Right forelimb (tissue), 1 donor: Measurements from ENCODE around the gene EWSR1.
"Not testable (repeated sequence)": the region's sequence is repeated elsewhere in the genome, so short reads cannot be mapped to it uniquely, and the experiment has no call there.

ENCODE experiments used
- DNase-seq: peaks from one replicate; pipeline ENCODE4 v3.0.0-alpha.2; 2018

EWSR1 gene

GRCh38 chr22:29267858-29268510, at the start of gene EWSR1, which contains the start of gene RHBDD3:
TSS of gene EWSR1 (plus strand) at chr22:29268268. CDS start at chr22:29268337, 69 bp downstream.
TSS of gene RHBDD3 (minus strand) at chr22:29267981. CDS start at chr22:29265626, 2,355 bp downstream.
- DNase-seq: peak; percentile 99

- no peak for DNase-seq
These were observed 49.2 kb upstream of the EWSR1 start for GRCh38 chr22:29218758-29219408.

GRCh38 chr22:29219409-29219782, 48.7 kb upstream of the EWSR1 start:
- DNase-seq: not testable (repeated sequence)

- no peak for DNase-seq
These were observed 48.0 kb upstream of the EWSR1 start for GRCh38 chr22:29219881-29220670.

GRCh38 chr22:29224121-29224858, 43.8 kb upstream of the EWSR1 start:
- DNase-seq: peak; percentile 69

GRCh38 chr22:29224859-29225410, 43.1 kb upstream of the EWSR1 start:
- DNase-seq: no peak

- DNase-seq: peak; percentile 79
These were observed 42.5 kb upstream of the EWSR1 start for GRCh38 chr22:29225422-29226090.

- DNase-seq: no peak
These were observed 41.6 kb upstream of the EWSR1 start for GRCh38 chr22:29226351-29226981.

- no peak for DNase-seq
These were observed 36.8 kb upstream of the EWSR1 start for GRCh38 chr22:29230972-29231875.

GRCh38 chr22:29231971-29232959, 35.8 kb upstream of the EWSR1 start:
- no peak for DNase-seq

GRCh38 chr22:29233277-29233877, 34.7 kb upstream of the EWSR1 start:
- no peak for DNase-seq

- DNase-seq: not testable (repeated sequence)
These were observed 27.6 kb upstream of the EWSR1 start for GRCh38 chr22:29240481-29240880.

GRCh38 chr22:29243874-29244446, 24.1 kb upstream of the EWSR1 start:
- no peak for DNase-seq

- DNase-seq: no peak
These were observed 23.1 kb upstream of the EWSR1 start for GRCh38 chr22:29244785-29245625.

- DNase-seq: peak; percentile 81
These were observed 22.3 kb upstream of the EWSR1 start for GRCh38 chr22:29245626-29246385.

GRCh38 chr22:29247891-29248290, 20.2 kb upstream of the EWSR1 start:
- DNase-seq: not testable (repeated sequence)

- DNase-seq: no peak
These were observed 16.8 kb upstream of the EWSR1 start for GRCh38 chr22:29251265-29251664.
